Activated naive CD8-positive, alpha-beta T cell treated with anti-CD3 and anti-CD28 coated beads, Interleukin-2, amount 50 U/mL, for 24 hours (primary cell): Measurements from ENCODE around the gene RCVRN.
A peak's percentile ranks its signal among the peaks of the same experiment; 100 is the strongest.

Experiments used
- ATAC-seq: fragments of 150-1000 bp; cut with Tn5 transposase; one replicate; pipeline ENCODE4 v1.10.0; 2021
- DNase-seq: peaks from one replicate; pipeline ENCODE4 v3.0.0; 2021
- H3K27ac Mint-ChIP-seq: one replicate; pipeline ENCODE4 v1.8.0; 2021; ENCODE audit warnings: mild to moderate bottlenecking, mixed read lengths
- H3K27me3 Mint-ChIP-seq: one replicate; pipeline ENCODE4 v1.8.0; 2021; ENCODE audit warnings: mixed read lengths
- H3K36me3 Mint-ChIP-seq: one replicate; pipeline ENCODE4 v1.8.0; 2021; ENCODE audit warnings: low read depth, mixed read lengths
- H3K4me1 Mint-ChIP-seq: one replicate; pipeline ENCODE4 v1.8.0; 2021; ENCODE audit warnings: mixed read lengths
- H3K4me3 Mint-ChIP-seq: one replicate; pipeline ENCODE4 v1.8.0; 2021; ENCODE audit warnings: mild to moderate bottlenecking, moderate library complexity, mixed read lengths
- H3K9me3 Mint-ChIP-seq: one replicate; pipeline ENCODE4 v1.8.0; 2021; ENCODE audit warnings: mixed read lengths

The RCVRN gene

DNA sequence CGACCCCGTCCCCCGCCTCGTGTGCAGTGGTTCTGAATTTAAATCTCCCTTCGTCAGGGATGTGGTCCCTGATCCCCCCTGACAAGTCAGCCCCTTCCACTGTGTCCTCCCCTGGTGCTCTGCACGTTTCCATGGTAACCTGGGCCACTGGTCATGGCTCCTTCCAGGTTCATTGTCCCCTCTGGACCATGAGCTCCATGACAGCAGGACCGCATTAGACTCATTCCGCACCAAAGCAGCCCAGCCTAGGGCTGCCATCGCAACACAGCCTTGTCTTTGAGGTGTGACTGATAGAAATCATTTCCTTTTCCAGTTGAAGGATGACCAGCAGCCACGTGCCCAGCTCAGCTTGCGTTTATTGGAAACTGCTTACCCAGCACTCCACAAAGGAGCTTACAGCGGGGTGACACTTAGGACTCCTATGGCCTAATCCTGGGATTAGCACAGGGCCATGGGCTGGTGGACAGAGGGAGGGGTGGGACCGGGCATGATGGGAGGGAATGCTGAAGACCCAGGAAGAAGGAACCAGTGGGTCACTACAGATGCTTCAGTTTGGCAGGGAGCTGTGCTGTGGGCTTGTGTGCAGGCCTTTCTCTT is 7.6 kb downstream of the RCVRN start:
- ATAC-seq (no peak), DNase-seq (no peak)
- no peak overlapping the region for H3K4me3 Mint-ChIP-seq
- no peaks in the 10 kb centered on the region for H3K9me3 Mint-ChIP-seq
- H3K4me1 Mint-ChIP-seq = no peaks in the 10 kb centered on the region
- H3K27me3 Mint-ChIP-seq = peaks cover 22% of the 10 kb centered on the region
- H3K27ac Mint-ChIP-seq = no peak overlapping the region
- no peaks in the 10 kb centered on the region for H3K36me3 Mint-ChIP-seq

GRCh38 chr17:9895923-9896322 is 9.1 kb downstream of the RCVRN start:
- Mint-ChIP-seq H3K27ac (no peak overlapping the region), H3K9me3 (no peaks in the 10 kb centered on the region)
- ATAC-seq = no peak

DNA sequence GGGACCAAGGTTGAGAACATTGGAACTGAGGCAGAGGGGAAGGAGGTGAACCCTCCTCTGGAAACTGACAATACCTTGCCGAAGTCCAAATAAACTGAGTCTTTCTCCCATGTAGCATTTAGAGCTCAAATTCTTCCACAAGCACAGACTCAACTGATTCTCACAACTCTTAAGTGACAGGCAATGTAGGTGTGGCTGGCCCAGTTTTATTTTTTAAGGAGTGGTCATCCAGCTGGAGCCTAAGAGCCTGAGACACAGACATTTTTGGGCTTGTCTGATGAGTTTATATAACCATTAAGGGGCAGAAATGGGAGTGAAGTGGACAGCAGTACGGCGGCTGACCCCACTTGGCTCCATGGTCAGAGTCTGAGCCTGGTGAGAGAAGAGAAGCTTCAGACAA is 10.8 kb downstream of the RCVRN start:
- Mint-ChIP-seq H3K27me3 (peaks cover 7% of the 10 kb centered on the region), H3K9me3 (no peaks in the 10 kb centered on the region), H3K27ac (no peak overlapping the region), H3K4me1 (no peaks in the 10 kb centered on the region), H3K4me3 (no peak overlapping the region), H3K36me3 (no peaks in the 10 kb centered on the region)
- ATAC-seq (no peak), DNase-seq (no peak)

More at GRCh38 chr17:9895923-9896322, 9.1 kb downstream of the RCVRN start:
- DNase-seq = no peak
- Mint-ChIP-seq H3K27me3 (peaks cover 15% of the 10 kb centered on the region), H3K4me3 (no peak overlapping the region), H3K4me1 (no peaks in the 10 kb centered on the region), H3K36me3 (no peaks in the 10 kb centered on the region)

GRCh38 chr17:9893411-9894012 is 11.6 kb downstream of the RCVRN start:
- H3K9me3 Mint-ChIP-seq = no peaks in the 10 kb centered on the region
- H3K36me3 Mint-ChIP-seq = no peaks in the 10 kb centered on the region
- H3K4me1 Mint-ChIP-seq = no peaks in the 10 kb centered on the region
- H3K27me3 Mint-ChIP-seq = peaks cover 7% of the 10 kb centered on the region
- no peak for ATAC-seq
- H3K27ac Mint-ChIP-seq = no peak overlapping the region
- H3K4me3 Mint-ChIP-seq = no peak overlapping the region
- DNase-seq = no peak

- H3K4me3 Mint-ChIP-seq = no peak overlapping the region
- no peak overlapping the region for H3K27ac Mint-ChIP-seq
- peaks cover 4% of the 10 kb centered on the region for H3K27me3 Mint-ChIP-seq
- no peaks in the 10 kb centered on the region for H3K36me3 Mint-ChIP-seq
- no peaks in the 10 kb centered on the region for H3K9me3 Mint-ChIP-seq
- ATAC-seq = no peak
- H3K4me1 Mint-ChIP-seq = no peaks in the 10 kb centered on the region
- peak; percentile 14 for DNase-seq
Observed at GRCh38 chr17:9890124-9890523, 14.9 kb downstream of the RCVRN start.

DNA sequence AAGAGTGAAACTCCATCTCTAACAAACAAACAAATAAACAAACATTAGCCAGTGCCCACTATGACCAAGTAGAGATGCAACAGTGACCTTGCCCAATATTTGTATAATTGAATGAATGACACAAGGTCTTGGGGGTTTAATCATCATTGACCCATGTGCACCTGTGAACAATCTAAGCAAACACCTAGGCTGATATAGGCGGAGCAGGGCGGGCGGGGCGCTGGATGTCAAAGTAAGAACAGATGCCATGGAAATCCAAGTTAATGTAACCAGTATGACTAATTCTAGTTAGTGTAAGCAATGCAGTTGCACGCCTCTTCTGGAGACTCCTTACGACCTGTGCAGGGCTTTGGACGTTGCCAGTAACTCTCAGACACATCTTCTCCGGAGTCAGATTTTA is 17.6 kb downstream of the RCVRN start:
- no peak overlapping the region for H3K27ac Mint-ChIP-seq
- no peak for ATAC-seq
- no peaks in the 10 kb centered on the region for H3K27me3 Mint-ChIP-seq
- H3K36me3 Mint-ChIP-seq = peaks cover 2% of the 10 kb centered on the region
- DNase-seq = no peak
- no peak overlapping the region for H3K4me3 Mint-ChIP-seq
- H3K9me3 Mint-ChIP-seq = peaks cover 11% of the 10 kb centered on the region
- no peaks in the 10 kb centered on the region for H3K4me1 Mint-ChIP-seq

DNA sequence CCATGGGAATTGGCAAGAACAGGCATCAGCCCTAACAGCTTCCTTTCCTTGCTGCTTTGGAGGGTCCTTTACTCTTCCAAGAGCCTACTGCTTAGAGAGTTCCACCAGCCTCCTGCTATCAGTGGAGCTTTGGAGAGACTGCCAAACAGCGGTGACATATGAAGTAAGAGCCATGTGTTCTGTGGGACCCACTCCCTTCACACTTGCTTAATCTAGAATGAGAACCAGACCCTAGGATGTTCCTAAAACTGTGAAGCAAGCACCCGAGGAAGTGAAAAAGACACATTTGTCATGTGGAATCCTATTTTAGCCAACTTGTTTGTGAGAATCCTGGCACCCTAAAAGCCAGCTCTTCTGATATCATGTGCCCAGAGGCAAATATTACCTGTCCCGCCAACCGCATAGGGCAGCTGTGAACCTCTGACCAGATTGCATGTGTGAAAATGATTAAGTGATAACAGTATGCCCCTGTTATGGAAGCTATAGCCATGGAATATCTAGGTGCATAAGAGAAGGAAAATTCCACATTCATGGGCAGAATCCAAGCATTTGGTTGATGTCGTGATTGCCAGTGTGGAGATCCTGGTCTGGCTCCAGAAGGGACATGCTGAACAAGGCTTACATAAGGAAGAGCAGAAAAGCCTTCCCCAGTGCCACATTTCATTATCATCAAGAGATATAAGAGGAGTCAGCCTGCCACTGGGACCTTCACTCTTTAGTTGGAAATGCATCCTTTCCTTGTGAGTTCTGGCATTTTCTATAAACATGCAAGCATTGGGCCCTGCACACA is 18.7 kb downstream of the RCVRN start:
- Mint-ChIP-seq H3K27ac (no peak overlapping the region), H3K9me3 (peaks cover 18% of the 10 kb centered on the region), H3K4me1 (no peaks in the 10 kb centered on the region), H3K36me3 (peaks cover 2% of the 10 kb centered on the region), H3K27me3 (no peaks in the 10 kb centered on the region), H3K4me3 (no peak overlapping the region)
- ATAC-seq (no peak), DNase-seq (no peak)

- Mint-ChIP-seq H3K4me3 (no peak overlapping the region), H3K27ac (no peak overlapping the region), H3K27me3 (no peaks in the 10 kb centered on the region), H3K36me3 (peaks cover 2% of the 10 kb centered on the region), H3K9me3 (peaks cover 18% of the 10 kb centered on the region), H3K4me1 (no peaks in the 10 kb centered on the region)
- no peak for DNase-seq
- ATAC-seq = no peak
Observed at GRCh38 chr17:9883451-9883850, 21.6 kb downstream of the RCVRN start.

GRCh38 chr17:9880582-9880999 is 24.5 kb downstream of the RCVRN start:
- Mint-ChIP-seq H3K27ac (no peak overlapping the region), H3K4me1 (no peaks in the 10 kb centered on the region), H3K27me3 (peaks cover 2% of the 10 kb centered on the region), H3K9me3 (peaks cover 18% of the 10 kb centered on the region), H3K4me3 (no peak overlapping the region), H3K36me3 (peaks cover 2% of the 10 kb centered on the region)
- DNase-seq = no peak
- no peak for ATAC-seq

DNA sequence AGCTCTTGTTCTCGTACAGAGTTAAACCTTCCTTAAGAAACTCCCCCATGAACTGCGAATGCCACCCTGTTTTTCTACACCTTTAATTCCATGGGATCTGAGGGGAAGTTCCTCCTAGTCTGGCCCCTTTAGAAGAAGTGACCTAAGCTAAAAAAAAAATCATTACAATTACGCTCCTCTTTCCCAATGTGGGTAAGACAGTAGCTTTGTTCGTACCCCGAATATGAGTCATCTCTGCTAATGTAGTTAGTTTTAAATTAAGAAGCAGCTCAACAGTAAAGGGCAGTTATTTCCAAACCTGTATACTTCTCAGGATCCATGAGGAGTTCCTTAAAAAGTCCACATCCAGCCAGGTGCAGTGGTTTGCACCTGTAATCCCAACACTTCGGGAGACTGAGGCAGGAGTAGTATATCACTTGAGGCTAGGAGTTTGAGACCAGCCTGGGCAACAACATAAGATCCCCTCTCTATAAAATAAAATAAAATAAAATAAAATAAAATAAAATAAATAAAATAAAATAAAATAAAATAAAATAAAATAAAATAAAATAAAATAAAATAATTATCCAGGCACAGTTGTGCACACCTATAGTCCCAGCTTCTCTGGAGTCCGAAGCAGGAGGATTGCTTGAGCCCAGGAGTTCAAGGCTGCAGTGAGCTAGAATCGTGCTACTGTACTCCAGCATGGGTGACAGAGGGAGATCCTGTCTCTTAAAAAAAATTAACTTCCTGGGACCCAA is 26.1 kb downstream of the RCVRN start:
- peaks cover 18% of the 10 kb centered on the region for H3K9me3 Mint-ChIP-seq
- peaks cover 2% of the 10 kb centered on the region for H3K36me3 Mint-ChIP-seq
- H3K27ac Mint-ChIP-seq = no peak overlapping the region
- no peak overlapping the region for H3K4me3 Mint-ChIP-seq
- DNase-seq = no peak
- H3K27me3 Mint-ChIP-seq = peaks cover 2% of the 10 kb centered on the region
- no peaks in the 10 kb centered on the region for H3K4me1 Mint-ChIP-seq
- ATAC-seq = no peak

DNA sequence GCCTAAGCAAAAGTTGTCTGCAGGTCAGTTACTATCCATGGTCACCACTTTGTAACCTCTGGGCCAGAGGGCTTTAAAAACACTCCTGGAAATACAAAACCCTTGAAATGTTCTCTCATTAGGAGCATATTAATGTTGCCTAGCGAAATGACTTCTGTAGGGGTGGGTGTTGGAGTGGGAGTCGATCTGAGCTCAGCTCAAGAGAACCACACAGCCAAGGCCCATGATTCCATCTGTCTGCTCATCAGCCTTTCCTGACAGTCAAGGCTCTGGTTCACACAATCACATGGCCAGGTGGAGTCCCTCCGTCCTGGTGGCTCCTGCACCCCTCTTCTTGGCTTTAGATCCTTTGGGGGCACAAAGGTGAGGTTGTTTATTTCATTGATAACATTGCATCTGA is 26.7 kb downstream of the RCVRN start:
- H3K36me3 Mint-ChIP-seq = peaks cover 2% of the 10 kb centered on the region
- DNase-seq = no peak
- no peaks in the 10 kb centered on the region for H3K4me1 Mint-ChIP-seq
- no peak for ATAC-seq
- no peak overlapping the region for H3K4me3 Mint-ChIP-seq
- H3K9me3 Mint-ChIP-seq = peaks cover 14% of the 10 kb centered on the region
- peaks cover 2% of the 10 kb centered on the region for H3K27me3 Mint-ChIP-seq
- no peak overlapping the region for H3K27ac Mint-ChIP-seq

- DNase-seq (no peak), ATAC-seq (no peak)
- Mint-ChIP-seq H3K9me3 (no peaks in the 10 kb centered on the region), H3K27ac (no peak overlapping the region), H3K36me3 (no peaks in the 10 kb centered on the region), H3K4me1 (no peaks in the 10 kb centered on the region), H3K4me3 (no peak overlapping the region), H3K27me3 (peaks cover 5% of the 10 kb centered on the region)
Observed at GRCh38 chr17:9875441-9875840, 29.6 kb downstream of the RCVRN start.

GRCh38 chr17:9874722-9875121 is 30.3 kb downstream of the RCVRN start:
- Mint-ChIP-seq H3K36me3 (no peaks in the 10 kb centered on the region), H3K4me3 (no peak overlapping the region), H3K27ac (no peak overlapping the region), H3K4me1 (no peaks in the 10 kb centered on the region), H3K9me3 (no peaks in the 10 kb centered on the region), H3K27me3 (peaks cover 5% of the 10 kb centered on the region)
- DNase-seq (no peak), ATAC-seq (no peak)

- peaks cover 5% of the 10 kb centered on the region for H3K27me3 Mint-ChIP-seq
- no peaks in the 10 kb centered on the region for H3K9me3 Mint-ChIP-seq
Observed at GRCh38 chr17:9872852-9873251, 32.2 kb downstream of the RCVRN start.

GRCh38 chr17:9868552-9868951 is 36.5 kb downstream of the RCVRN start:
- ATAC-seq (no peak), DNase-seq (no peak)
- Mint-ChIP-seq H3K27me3 (peaks cover 3% of the 10 kb centered on the region), H3K4me3 (no peak overlapping the region), H3K4me1 (no peaks in the 10 kb centered on the region), H3K9me3 (peaks cover 6% of the 10 kb centered on the region), H3K36me3 (no peaks in the 10 kb centered on the region), H3K27ac (no peak overlapping the region)

More at GRCh38 chr17:9872852-9873251, 32.2 kb downstream of the RCVRN start:
- ATAC-seq (no peak), DNase-seq (no peak)
- Mint-ChIP-seq H3K27ac (no peak overlapping the region), H3K4me3 (no peak overlapping the region), H3K36me3 (no peaks in the 10 kb centered on the region), H3K4me1 (no peaks in the 10 kb centered on the region)
